ENCODE data around the gene CCDC188.

The CCDC188 gene

DNA sequence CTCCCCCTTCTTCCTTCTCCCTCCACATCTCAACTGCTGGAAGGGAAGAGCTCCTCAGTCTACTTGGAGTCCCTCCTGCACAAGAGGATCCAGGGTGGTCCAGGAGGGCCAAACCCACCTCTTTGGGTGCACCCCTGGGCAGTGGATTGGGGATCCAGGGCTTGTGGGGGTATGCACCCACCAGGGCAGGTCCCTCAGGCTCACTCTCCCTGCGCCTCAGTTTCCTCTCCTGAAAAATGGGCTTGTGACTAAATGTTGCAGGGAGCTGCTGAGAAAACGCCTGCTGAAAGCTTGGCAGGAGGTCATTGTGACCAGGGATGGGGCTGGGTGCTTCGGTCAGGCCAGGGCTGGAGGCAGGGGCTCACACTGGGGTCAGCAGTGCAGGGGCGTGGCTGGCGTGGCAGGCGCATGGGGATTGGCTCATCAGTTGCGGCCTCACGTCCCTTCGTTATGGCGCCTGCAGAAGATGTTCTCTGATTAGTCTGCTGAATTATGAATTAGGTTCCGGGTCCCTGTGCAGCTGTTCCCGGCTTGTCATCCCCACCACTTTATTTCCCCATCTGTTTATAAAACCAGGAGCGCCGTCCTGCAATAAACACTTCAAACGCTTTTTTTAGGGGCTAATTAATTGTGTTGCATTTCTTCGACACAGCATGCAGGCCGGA, 25.7 kb upstream of the CCDC188 start:
- DNase-seq (ENCODE audit: low read depth): no peak
- H3K4me3 ChIP-seq (ENCODE audit: control insufficient read depth, low read depth, low read length): no peak overlapping the region
- TF ChIP-seq CTCF (IDR thresholded peaks at IDR 0.05; ENCODE audit: control insufficient read depth, insufficient read depth, low read depth, low read length, missing control alignments): no peak

DNA sequence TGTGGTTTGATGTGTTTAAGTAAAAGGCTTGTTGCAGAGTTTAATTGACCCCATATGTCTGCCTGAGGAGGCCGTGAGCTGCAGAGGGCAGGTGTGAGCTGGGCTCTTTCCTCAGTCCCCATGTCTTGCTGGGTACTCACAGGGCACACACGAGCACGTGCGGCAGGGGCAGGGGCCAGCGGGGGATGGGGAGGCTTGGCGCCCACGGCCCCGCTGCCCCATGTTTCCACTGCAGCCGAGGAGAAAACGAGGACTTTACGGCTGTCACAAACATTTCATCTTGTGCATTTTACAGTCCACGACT, 24.7 kb upstream of the CCDC188 start:
- peak; percentile 11 for TF ChIP-seq CTCF (IDR thresholded peaks at IDR 0.05; ENCODE audit: control insufficient read depth, insufficient read depth, low read depth, low read length, missing control alignments)
- H3K4me3 ChIP-seq (ENCODE audit: control insufficient read depth, low read depth, low read length): no peak overlapping the region
- peak; percentile 7 for DNase-seq (ENCODE audit: low read depth)

DNA sequence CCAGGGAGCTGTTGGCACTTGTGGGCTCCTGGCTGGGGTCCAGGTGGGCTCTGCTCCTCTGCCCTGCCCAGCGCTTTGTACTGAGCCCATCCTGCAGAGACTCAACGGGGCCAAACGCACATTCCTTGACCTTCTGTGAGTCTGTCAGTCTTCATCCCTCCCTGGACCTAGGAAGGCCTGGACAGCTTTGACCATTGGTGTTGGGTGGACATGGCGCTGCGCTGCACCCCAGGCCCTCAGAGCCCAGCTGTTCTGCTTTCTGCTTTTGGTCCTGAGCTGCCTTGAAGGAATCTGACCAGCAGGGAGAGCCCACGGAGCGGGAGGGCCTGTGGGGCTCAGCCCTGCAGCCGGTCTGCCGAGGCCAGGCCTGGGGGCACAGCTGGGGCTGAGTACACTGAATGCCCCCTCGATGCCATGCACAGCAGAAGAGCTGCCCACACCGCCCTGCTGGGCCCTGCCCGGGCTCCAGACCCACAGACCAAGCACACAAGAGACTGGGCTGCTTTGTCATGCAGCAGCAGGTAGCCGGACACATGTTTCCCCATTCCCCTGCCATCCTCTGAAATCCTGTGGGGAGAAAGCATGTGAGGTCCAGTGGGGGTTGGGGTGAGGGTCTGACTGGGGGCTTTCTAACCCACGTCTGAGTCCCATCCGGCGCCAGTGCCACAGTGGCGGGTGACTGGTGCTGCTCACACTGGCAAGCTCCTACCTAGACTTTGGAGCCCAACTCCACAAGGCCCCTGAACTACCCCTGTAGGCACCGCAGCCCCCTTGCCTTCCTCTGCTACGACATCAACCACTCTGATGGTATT, 24.1 kb upstream of the CCDC188 start:
- peak; percentile 38 for TF ChIP-seq CTCF (IDR thresholded peaks at IDR 0.05; ENCODE audit: control insufficient read depth, insufficient read depth, low read depth, low read length, missing control alignments)
- H3K4me3 ChIP-seq (ENCODE audit: control insufficient read depth, low read depth, low read length): no peak overlapping the region
- no peak for DNase-seq (ENCODE audit: low read depth)

- DNase-seq (ENCODE audit: low read depth): no peak
Measured at GRCh38 chr22:20173772-20174171, 22.9 kb upstream of the CCDC188 start.

DNA sequence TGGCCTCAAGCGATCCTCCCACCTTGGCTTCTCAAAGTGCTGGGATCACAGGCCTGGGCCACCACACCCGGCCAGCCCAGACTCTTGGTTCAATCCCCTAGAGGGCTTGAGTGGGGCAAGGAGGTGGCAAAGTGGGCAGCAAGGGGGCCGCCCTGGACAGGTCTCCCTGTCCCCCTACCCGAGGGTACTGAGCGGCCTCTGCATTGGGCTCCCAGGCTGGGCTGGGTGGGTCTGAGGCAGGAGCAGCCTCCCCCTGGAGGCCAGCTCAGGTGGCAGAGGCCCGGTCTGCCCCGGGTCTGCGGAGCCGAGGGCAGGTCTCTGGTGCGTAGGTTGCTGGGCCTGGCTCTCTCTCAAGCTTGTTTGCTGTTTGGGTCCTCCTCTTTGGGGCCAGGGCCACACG, 22.4 kb upstream of the CCDC188 start:
- no peak for TF ChIP-seq CTCF (IDR thresholded peaks at IDR 0.05; ENCODE audit: control insufficient read depth, insufficient read depth, low read depth, low read length, missing control alignments)
- no peak overlapping the region for H3K4me3 ChIP-seq (ENCODE audit: control insufficient read depth, low read depth, low read length)
- no peak for DNase-seq (ENCODE audit: low read depth)

More at GRCh38 chr22:20173772-20174171, 22.9 kb upstream of the CCDC188 start:
- H3K4me3 ChIP-seq (ENCODE audit: control insufficient read depth, low read depth, low read length): no peak overlapping the region
- no peak for TF ChIP-seq CTCF (IDR thresholded peaks at IDR 0.05; ENCODE audit: control insufficient read depth, insufficient read depth, low read depth, low read length, missing control alignments)

DNA sequence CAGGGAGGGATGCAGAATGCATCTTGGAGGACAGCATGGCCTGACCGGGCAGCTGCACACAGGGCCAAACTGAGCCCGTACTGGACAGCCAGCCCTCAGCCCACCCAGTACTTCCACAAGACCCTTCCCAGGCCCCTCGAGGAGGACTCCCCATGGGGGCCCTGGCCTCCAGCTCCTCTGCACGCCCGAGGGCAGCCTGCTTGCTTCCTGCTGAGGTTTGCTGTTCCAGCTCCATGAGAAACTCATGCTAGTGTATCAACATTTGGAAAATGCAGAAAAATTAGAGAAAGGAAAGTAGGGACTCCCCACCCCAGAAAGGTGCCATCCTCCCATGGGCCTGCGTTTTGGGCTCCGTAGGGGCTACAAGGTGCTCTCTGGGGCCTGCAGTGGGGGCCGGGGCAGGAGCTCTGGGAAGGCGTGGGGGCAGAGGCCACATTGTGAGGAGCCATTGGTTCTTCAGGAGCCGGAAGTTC, 21.3 kb upstream of the CCDC188 start:
- TF ChIP-seq CTCF (IDR thresholded peaks at IDR 0.05; ENCODE audit: control insufficient read depth, insufficient read depth, low read depth, low read length, missing control alignments): no peak
- no peak for DNase-seq (ENCODE audit: low read depth)
- H3K4me3 ChIP-seq (ENCODE audit: control insufficient read depth, low read depth, low read length): no peak overlapping the region
